Loucy (cell line): ENCODE results near the gene SNIP1.
"Not testable (repeated sequence)": the region's sequence is repeated elsewhere in the genome, so short reads cannot be mapped to it uniquely, and the experiment has no call there.

Source experiments
- H2AFZ ChIP-seq: fragments of 200-600 bp; sonication (generic); 2 replicates; pipeline ENCODE4 v1.6.0; 2016; ENCODE audit warnings: antibody characterized with exemption, mild to moderate bottlenecking, low read length, moderate library complexity
- H3F3A ChIP-seq: fragments of 200-600 bp; 2 replicates; pipeline ENCODE4 v1.6.0; 2016; ENCODE audit warnings: antibody characterized with exemption, low read depth, mild to moderate bottlenecking
- H3K27me3 ChIP-seq: fragments of 200-600 bp; sonication (generic); 2 replicates; pipeline ENCODE4 v1.6.1; 2014; ENCODE audit warnings: low read length, mild to moderate bottlenecking; ENCODE audit not compliant: insufficient read depth, poor library complexity, severe bottlenecking
- H3K36me3 ChIP-seq: fragments of 200-600 bp; sonication (generic); 2 replicates; pipeline ENCODE4 v1.6.1; 2016; ENCODE audit warnings: low read length; ENCODE audit not compliant: insufficient read depth
- H3K4me1 ChIP-seq: fragments of 200-600 bp; sonication (generic); 2 replicates; pipeline ENCODE4 v1.5.1; 2014; ENCODE audit warnings: low read length, mild to moderate bottlenecking; ENCODE audit not compliant: insufficient read depth, poor library complexity, severe bottlenecking
- H3K4me2 ChIP-seq: fragments of 200-600 bp; sonication (generic); 2 replicates; pipeline ENCODE4 v1.6.0; 2014; ENCODE audit warnings: antibody characterized with exemption, low read length, low read depth, mild to moderate bottlenecking; ENCODE audit not compliant: poor library complexity, severe bottlenecking
- H3K4me3 ChIP-seq: fragments of 200-600 bp; sonication (generic); 2 replicates; pipeline ENCODE4 v1.5.1; 2014; ENCODE audit warnings: low read length, mild to moderate bottlenecking, mixed read lengths; ENCODE audit not compliant: poor library complexity, severe bottlenecking
- H3K79me2 ChIP-seq: fragments of 200-600 bp; sonication (generic); 2 replicates; pipeline ENCODE4 v1.6.1; 2014; ENCODE audit warnings: low read length; ENCODE audit not compliant: insufficient read depth
- H3K9ac ChIP-seq: fragments of 200-600 bp; sonication (generic); 2 replicates; pipeline ENCODE4 v1.6.0; 2014; ENCODE audit warnings: mild to moderate bottlenecking, low read depth, low read length, moderate library complexity; ENCODE audit not compliant: poor library complexity, severe bottlenecking
- H3K9me2 ChIP-seq: fragments of 200-600 bp; sonication (generic); replicated peaks from 2 replicates; pipeline ENCODE4 v1.6.1; 2016; ENCODE audit warnings: low read depth, low read length, mixed read lengths
- H3K9me3 ChIP-seq: fragments of 200-600 bp; sonication (generic); 2 replicates; pipeline ENCODE4 v1.6.1; 2014; ENCODE audit warnings: mild to moderate bottlenecking, antibody characterized with exemption, low read length, low read depth; ENCODE audit not compliant: insufficient read depth
- H4K20me1 ChIP-seq: fragments of 200-600 bp; sonication (generic); 2 replicates; pipeline ENCODE4 v1.6.0; 2014; ENCODE audit warnings: antibody characterized with exemption, low read length, mild to moderate bottlenecking; ENCODE audit not compliant: insufficient read depth, poor library complexity, severe bottlenecking
- CTCF ChIP-seq: fragments of 200-600 bp; sonication (generic); conservative IDR thresholded peaks from 2 replicates; pipeline ENCODE4 v1.5.1; 2014; ENCODE audit warnings: mild to moderate bottlenecking, antibody characterized with exemption, low read length
- EZH2phosphoT487 ChIP-seq: fragments of 200-600 bp; IDR thresholded peaks from 2 replicates; pipeline ENCODE4 v1.6.1; 2018; ENCODE audit warnings: antibody characterized with exemption, mild to moderate bottlenecking, moderate library complexity, borderline replicate concordance

Gene SNIP1

GRCh38 chr1:37545019-37545418, 9.1 kb downstream of the SNIP1 start:
- Histone ChIP-seq H2AFZ (no peak overlapping the region), H3K4me3 (no peak overlapping the region), H3K27me3 (no peaks in the 10 kb centered on the region), H3K36me3 (peaks cover 47% of the 10 kb centered on the region; the same call in 1 of the 2 replicates), H3K4me2 (no peak overlapping the region), H3K9me2 (no peaks in the 10 kb centered on the region), H4K20me1 (peaks cover 7% of the 10 kb centered on the region), H3K9ac (no peak overlapping the region), H3K4me1 (peaks cover 5% of the 10 kb centered on the region), H3K79me2 (peaks cover 11% of the 10 kb centered on the region; the same call in 1 of the 2 replicates), H3F3A (no peaks in the 10 kb centered on the region), H3K9me3 (no peaks in the 10 kb centered on the region)
- TF ChIP-seq CTCF, result no peak
- no peak for TF ChIP-seq EZH2phosphoT487

GRCh38 chr1:37544530-37544929, 9.6 kb downstream of the SNIP1 start:
- no peak for TF ChIP-seq CTCF
- TF ChIP-seq EZH2phosphoT487, result no peak
- Histone ChIP-seq H3K79me2 (peaks cover 6% of the 10 kb centered on the region; the same call in 1 of the 2 replicates), H3K36me3 (peaks cover 48% of the 10 kb centered on the region; the same call in 1 of the 2 replicates), H3K9me3 (no peaks in the 10 kb centered on the region), H2AFZ (no peak overlapping the region), H3K9ac (no peak overlapping the region), H3K4me3 (no peak overlapping the region), H3K27me3 (no peaks in the 10 kb centered on the region), H4K20me1 (peaks cover 3% of the 10 kb centered on the region), H3K4me1 (peaks cover under 1% of the 10 kb centered on the region), H3K9me2 (no peaks in the 10 kb centered on the region), H3K4me2 (no peak overlapping the region), H3F3A (no peaks in the 10 kb centered on the region)

GRCh38 chr1:37540036-37540785, 13.9 kb downstream of the SNIP1 start:
- Histone ChIP-seq H3K27me3 (no peaks in the 10 kb centered on the region), H3K9me3 (no peaks in the 10 kb centered on the region), H3K9ac (no peak overlapping the region), H3K4me3 (no peak overlapping the region), H4K20me1 (no peaks in the 10 kb centered on the region), H3K4me1 (no peaks in the 10 kb centered on the region), H3K36me3 (peaks cover 57% of the 10 kb centered on the region; the same call in 1 of the 2 replicates), H3F3A (no peaks in the 10 kb centered on the region), H2AFZ (no peak overlapping the region), H3K79me2 (no peaks in the 10 kb centered on the region; the same call in 1 of the 2 replicates), H3K4me2 (no peak overlapping the region), H3K9me2 (no peaks in the 10 kb centered on the region)
- TF ChIP-seq CTCF (no peak), EZH2phosphoT487 (no peak)

- not testable (repeated sequence) for H3K4me1 ChIP-seq, H2AFZ ChIP-seq, H3K4me3 ChIP-seq, H4K20me1 ChIP-seq, H3K79me2 ChIP-seq, H3F3A ChIP-seq, H3K27me3 ChIP-seq, H3K4me2 ChIP-seq, H3K9me2 ChIP-seq, H3K9ac ChIP-seq, H3K9me3 ChIP-seq
- peaks cover 48% of the 10 kb centered on the region; the same call in 1 of the 2 replicates for H3K36me3 ChIP-seq
Observed at GRCh38 chr1:37539154-37539553, 14.9 kb downstream of the SNIP1 start.
